Ovary (tissue), 3 donors: ENCODE data around the gene PIPOX.

Experiments used
- CTCF ChIP-seq, 3 donors: fragments of 450-650 bp in 2 of 3; fragments of 200-600 bp in 1 of 3; IDR thresholded peaks; one replicate each; pipeline versions ENCODE4 v1.5.1 to v1.8.0; 2016 to 2022; ENCODE audit warnings: antibody characterized with exemption in 3 of 3, mild to moderate bottlenecking in 1 of 3
- EP300 ChIP-seq: sonication (generic); formaldehyde crosslinking; IDR thresholded peaks from one replicate; pipeline ENCODE4 v1.6.1; 2017; ENCODE audit warnings: antibody characterized with exemption
- POLR2A ChIP-seq: fragments of 450-650 bp; IDR thresholded peaks from one replicate; pipeline ENCODE4 v1.6.1; 2017; ENCODE audit warnings: antibody characterized with exemption, mild to moderate bottlenecking, moderate library complexity
- donor health status: DM: no; HTN: no; CAD: no.

GRCh38 chr17:29094101-29094708 lies 51.3 kb downstream of the PIPOX start:
- TF ChIP-seq CTCF (IDR thresholded peaks at IDR 0.05), result no peak
- TF ChIP-seq POLR2A, result no peak
- TF ChIP-seq EP300, result no peak
